ENCODE measurements around the gene KCNJ8. TPM values are rescaled to one million over a fixed set of nuclear protein-coding genes. Genes with fewer than 3 reads are reported as not detected.

Gene KCNJ8
- total RNA-seq, 4 donors from 2014 or later, result 17.9 to 29.8 (median 25.0) TPM

- Histone ChIP-seq H3K36me3 (no peaks in the 10 kb centered on the region), H3K27me3 (no peaks in the 10 kb centered on the region), H3K9me3 (no peaks in the 10 kb centered on the region), H3K4me1 (no peaks in the 10 kb centered on the region), H3K27ac (replicated peaks in 1 of 4) (no peak overlapping the region), H3K4me3 (no peak overlapping the region)
- no peak for TF ChIP-seq CTCF (IDR thresholded peaks at IDR 0.05)
- TF ChIP-seq EP300 (IDR thresholded peaks at IDR 0.05), result no peak
- TF ChIP-seq POLR2A (IDR thresholded peaks at IDR 0.05; ENCODE audit: low read depth), result no peak
- no peak for TF ChIP-seq POLR2AphosphoS5 (IDR thresholded peaks at IDR 0.05)
- 89% methylated on average over 5 of the region's 5 CpGs for WGBS
- intact Hi-C loops (cut with DNase I), result no loop called here
- DNase-seq (ENCODE audit: extremely low spot score), result no peak
Observed at GRCh38 chr12:21759737-21760136, 14.8 kb downstream of the KCNJ8 start.

DNA sequence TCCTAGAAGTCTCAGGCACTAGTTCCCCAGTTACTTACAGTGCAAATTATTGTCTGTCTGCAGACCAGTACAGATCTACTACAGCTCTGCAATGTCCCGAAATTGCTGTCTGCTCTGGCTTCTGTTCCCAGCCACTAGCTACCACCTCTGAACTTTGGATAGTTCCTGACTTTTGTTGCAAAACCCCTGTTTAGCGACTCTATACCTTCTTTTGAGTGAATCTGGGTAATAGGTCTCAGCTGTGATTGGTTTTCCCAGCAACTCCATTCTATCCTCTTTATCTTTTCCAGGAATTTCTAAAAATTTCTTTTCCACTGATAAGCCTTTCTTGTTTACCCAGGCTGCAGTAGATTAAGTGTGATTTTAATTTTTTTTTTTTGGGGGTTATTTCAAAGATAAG, 16.8 kb downstream of the KCNJ8 start:
- intact Hi-C loops (cut with DNase I), result no loop called here
- WGBS, result 63% methylated on average over 2 of the region's 2 CpGs
- no peak for DNase-seq (ENCODE audit: extremely low spot score)
- H3K27me3 ChIP-seq, result no peaks in the 10 kb centered on the region
- no peak overlapping the region for H3K4me3 ChIP-seq
- H3K4me1 ChIP-seq, result no peaks in the 10 kb centered on the region
- H3K9me3 ChIP-seq, result no peaks in the 10 kb centered on the region
- H3K36me3 ChIP-seq, result no peaks in the 10 kb centered on the region
- no peak overlapping the region for H3K27ac ChIP-seq (replicated peaks in 1 of 4)
- TF ChIP-seq POLR2AphosphoS5 (IDR thresholded peaks at IDR 0.05), result no peak
- TF ChIP-seq CTCF (IDR thresholded peaks at IDR 0.05), result no peak
- TF ChIP-seq EP300 (IDR thresholded peaks at IDR 0.05), result no peak
- TF ChIP-seq POLR2A (IDR thresholded peaks at IDR 0.05; ENCODE audit: low read depth), result no peak

DNA sequence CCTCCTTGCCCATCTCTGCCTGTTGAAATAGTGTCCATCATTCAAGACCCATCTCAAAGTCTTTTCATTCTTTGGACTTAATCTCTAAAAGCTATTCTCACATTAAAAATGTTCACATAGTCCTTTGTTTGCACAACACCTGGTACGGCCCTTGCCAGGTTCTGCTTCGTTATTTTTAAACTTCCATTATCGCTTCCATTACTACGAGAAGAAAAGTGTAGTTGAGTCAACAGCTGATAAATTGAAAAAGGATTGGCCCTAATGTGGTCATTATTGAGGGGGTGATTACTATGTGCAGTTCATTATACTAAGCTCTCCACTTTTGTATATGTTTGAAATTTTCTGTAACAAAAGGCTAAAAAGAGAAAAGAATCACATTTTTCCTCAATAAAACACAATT, 17.8 kb downstream of the KCNJ8 start:
- peaks cover 0 to 1% (median under 1%) of the 10 kb centered on the region in 4 donors for H3K4me1 ChIP-seq
- TF ChIP-seq CTCF (IDR thresholded peaks at IDR 0.05) (no peak), EP300 (IDR thresholded peaks at IDR 0.05) (no peak)
- H3K27me3 ChIP-seq, result no peaks in the 10 kb centered on the region
- no peaks in the 10 kb centered on the region for H3K36me3 ChIP-seq
- H3K27ac ChIP-seq (replicated peaks in 1 of 4), result no peak overlapping the region
- no peak overlapping the region for H3K4me3 ChIP-seq
- no peak for DNase-seq (ENCODE audit: extremely low spot score)
- intact Hi-C loops (cut with DNase I), result no loop called here
- no peaks in the 10 kb centered on the region for H3K9me3 ChIP-seq
- 92% methylated on average over 4 of the region's 4 CpGs for WGBS

GRCh38 chr12:21751517-21751916, 23.0 kb downstream of the KCNJ8 start:
- WGBS, result 18% methylated on average over 4 of the region's 4 CpGs
- H3K9me3 ChIP-seq, result no peaks in the 10 kb centered on the region
- intact Hi-C loops (cut with DNase I), result no loop called here
- H3K4me1 ChIP-seq, result peaks cover 5 to 10% (median 8%) of the 10 kb centered on the region in 4 donors
- DNase-seq (ENCODE audit: extremely low spot score), result no peak
- H3K27me3 ChIP-seq, result no peaks in the 10 kb centered on the region
- no peak overlapping the region for H3K27ac ChIP-seq (replicated peaks in 1 of 4)
- no peaks in the 10 kb centered on the region for H3K36me3 ChIP-seq
- no peak overlapping the region for H3K4me3 ChIP-seq
- no peak for TF ChIP-seq CTCF (IDR thresholded peaks at IDR 0.05)
- no peak for TF ChIP-seq EP300 (IDR thresholded peaks at IDR 0.05)
- TF ChIP-seq POLR2A (IDR thresholded peaks at IDR 0.05; ENCODE audit: low read depth), result no peak
- no peak for TF ChIP-seq POLR2AphosphoS5 (IDR thresholded peaks at IDR 0.05)

- Histone ChIP-seq H3K27me3 (no peaks in the 10 kb centered on the region), H3K27ac (replicated peaks in 1 of 4) (no peak overlapping the region), H3K9me3 (no peaks in the 10 kb centered on the region), H3K4me1 (no peaks in the 10 kb centered on the region), H3K4me3 (no peak overlapping the region), H3K36me3 (no peaks in the 10 kb centered on the region)
- TF ChIP-seq EP300 (IDR thresholded peaks at IDR 0.05) (no peak), POLR2A (IDR thresholded peaks at IDR 0.05; ENCODE audit: low read depth) (no peak), POLR2AphosphoS5 (IDR thresholded peaks at IDR 0.05) (no peak), CTCF (IDR thresholded peaks at IDR 0.05) (no peak)
- DNase-seq (ENCODE audit: extremely low spot score), result no peak
- intact Hi-C loops (cut with DNase I), result no loop called here
- WGBS, result 76% methylated on average over 6 of the region's 6 CpGs
Observed at GRCh38 chr12:21745258-21745657, 29.2 kb downstream of the KCNJ8 start.

Data from esophagus muscularis mucosa (tissue), 4 donors.